ENCODE results near the gene PCMT1.

GRCh38 chr6:149845549-149845948 lies 96.0 kb downstream of the PCMT1 start:
- TF ChIP-seq CTCF (IDR thresholded peaks at IDR 0.05; ENCODE audit: poor library complexity) (no peak), EZH2 (IDR thresholded peaks at IDR 0.05; ENCODE audit: borderline replicate concordance) (no peak)

All from hepatocyte (in vitro differentiated cells).